Esophagus squamous epithelium (tissue), 5 donors: ENCODE results near the gene RPS24. TPM values are rescaled to one million over a fixed set of nuclear protein-coding genes. Genes with fewer than 3 reads are reported as not detected.
A peak's percentile ranks its signal among the peaks of the same experiment; 100 is the strongest.

Experiments
- DNase-seq: peaks from one replicate; lab custom pipeline; 2025; lab: John Stamatoyannopoulos, UW
- H3K27ac ChIP-seq, 4 donors: fragments of 200-600 bp; sonication (generic); one replicate each; pipeline ENCODE4 v1.5.1; 2016 to 2019; ENCODE audit warnings: mild to moderate bottlenecking in 1 of 4
- H3K27me3 ChIP-seq, 4 donors: fragments of 200-600 bp; sonication (generic); 1 replicate in 3 of 4; 2 replicates in 1 of 4; pipeline versions ENCODE4 v1.5.1 to v1.6.0; 2017 to 2021; ENCODE audit warnings: antibody characterized with exemption in 1 of 4
- H3K36me3 ChIP-seq, 3 donors: fragments of 200-600 bp; sonication (generic); one replicate each; pipeline ENCODE4 v1.5.1; 2016 to 2019
- H3K4me1 ChIP-seq, 3 donors: fragments of 200-600 bp; sonication (generic); one replicate each; pipeline ENCODE4 v1.5.1; 2017 to 2019
- H3K4me3 ChIP-seq, 4 donors: fragments of 200-600 bp; sonication (generic); 1 replicate in 3 of 4; 2 replicates in 1 of 4; pipeline ENCODE4 v1.5.1; 2016 to 2019; ENCODE audit warnings: mild to moderate bottlenecking in 2 of 4, moderate library complexity in 1 of 4
- H3K9me3 ChIP-seq, 3 donors: fragments of 200-600 bp; sonication (generic); one replicate each; pipeline ENCODE4 v1.5.1; 2016 to 2019
- POLR2A ChIP-seq, 4 donors: fragments of 450-650 bp; IDR thresholded peaks; one replicate each; pipeline ENCODE4 v1.6.1; 2017; ENCODE audit warnings: antibody characterized with exemption in 4 of 4, mild to moderate bottlenecking in 4 of 4, moderate library complexity in 3 of 4
- WGBS, 2 donors: methylation state at CpG; one replicate each; pipeline ENCODE4 v1.1.5; 2018; 5-methylcytosine and 5-hydroxymethylcytosine counted together
- intact Hi-C: fragments of 100-400 bp; cut with DNase I; formaldehyde crosslinking; loops from one replicate; pipeline ENCODE4 v1.15.0; 2022
- total RNA-seq, 4 donors: library from RNA; depleted of rRNA; stranded (reverse); fragments of >200 nt; gene quantifications; one replicate each; pipeline ENCODE4 v1.1.0, GENCODE V29; 2016
- TF ChIP-seq, protein P1 (sequence below), 6 experiments: fragments of 450-650 bp in 4 of 6; fragments of 200-600 bp in 2 of 6; sonication (generic) in 2 of 6; IDR thresholded peaks; one replicate each; pipeline ENCODE4 v1.5.1; 2016 to 2019; ENCODE audit warnings: antibody characterized with exemption in 6 of 6, mild to moderate bottlenecking in 4 of 6, moderate library complexity in 4 of 6
- donor health status: DM: yes; HTN: yes; CAD: no.

Gene RPS24
- total RNA-seq, 4 donors from 2014 or later = 1,266 to 3,992 (median 2,440) TPM

GRCh38 chr10:78033387-78033636, 351 bp upstream of the RPS24 start:
- Histone ChIP-seq H3K36me3 (peaks cover 8 to 34% (median 10%) of the 10 kb centered on the region in 3 donors), H3K4me3 (peak overlapping the region; percentile 68 to 88 (median 85)), H3K9me3 (no peaks in the 10 kb centered on the region), H3K4me1 (peaks cover 21 to 61% (median 37%) of the 10 kb centered on the region in 3 donors), H3K27ac (peak overlapping the region; percentile 29 to 90 (median 62)), H3K27me3 (no peaks in the 10 kb centered on the region)
- TF ChIP-seq, protein P1, sequence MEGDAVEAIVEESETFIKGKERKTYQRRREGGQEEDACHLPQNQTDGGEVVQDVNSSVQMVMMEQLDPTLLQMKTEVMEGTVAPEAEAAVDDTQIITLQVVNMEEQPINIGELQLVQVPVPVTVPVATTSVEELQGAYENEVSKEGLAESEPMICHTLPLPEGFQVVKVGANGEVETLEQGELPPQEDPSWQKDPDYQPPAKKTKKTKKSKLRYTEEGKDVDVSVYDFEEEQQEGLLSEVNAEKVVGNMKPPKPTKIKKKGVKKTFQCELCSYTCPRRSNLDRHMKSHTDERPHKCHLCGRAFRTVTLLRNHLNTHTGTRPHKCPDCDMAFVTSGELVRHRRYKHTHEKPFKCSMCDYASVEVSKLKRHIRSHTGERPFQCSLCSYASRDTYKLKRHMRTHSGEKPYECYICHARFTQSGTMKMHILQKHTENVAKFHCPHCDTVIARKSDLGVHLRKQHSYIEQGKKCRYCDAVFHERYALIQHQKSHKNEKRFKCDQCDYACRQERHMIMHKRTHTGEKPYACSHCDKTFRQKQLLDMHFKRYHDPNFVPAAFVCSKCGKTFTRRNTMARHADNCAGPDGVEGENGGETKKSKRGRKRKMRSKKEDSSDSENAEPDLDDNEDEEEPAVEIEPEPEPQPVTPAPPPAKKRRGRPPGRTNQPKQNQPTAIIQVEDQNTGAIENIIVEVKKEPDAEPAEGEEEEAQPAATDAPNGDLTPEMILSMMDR (IDR thresholded peaks at IDR 0.05) = no peak
- no peak for TF ChIP-seq POLR2A (IDR thresholded peaks at IDR 0.05)
- no peak for DNase-seq
- intact Hi-C loops = no loop called here
- 0% methylated on average over 4 of the region's 4 CpGs for WGBS, 2 donors

GRCh38 chr10:78035025-78035424, 1.4 kb downstream of the RPS24 start:
- H3K4me3 ChIP-seq = peak overlapping the region; percentile 68 to 88 (median 85)
- H3K36me3 ChIP-seq = peaks cover 10 to 51% (median 25%) of the 10 kb centered on the region in 3 donors
- TF ChIP-seq, protein P1 (IDR thresholded peaks at IDR 0.05) = no peak
- TF ChIP-seq POLR2A (IDR thresholded peaks at IDR 0.05) = no peak
- DNase-seq = no peak
- intact Hi-C loops = no loop called here
- H3K4me1 ChIP-seq = peaks cover 14 to 66% (median 28%) of the 10 kb centered on the region in 3 donors
- H3K27me3 ChIP-seq = no peaks in the 10 kb centered on the region
- H3K27ac ChIP-seq = peak overlapping the region in 3 of 4 donors; percentile 84 to 90 (median 85)
- H3K9me3 ChIP-seq = no peaks in the 10 kb centered on the region
- WGBS, 2 donors = 54 to 66% methylated on average over 5 of the region's 5 CpGs

DNA sequence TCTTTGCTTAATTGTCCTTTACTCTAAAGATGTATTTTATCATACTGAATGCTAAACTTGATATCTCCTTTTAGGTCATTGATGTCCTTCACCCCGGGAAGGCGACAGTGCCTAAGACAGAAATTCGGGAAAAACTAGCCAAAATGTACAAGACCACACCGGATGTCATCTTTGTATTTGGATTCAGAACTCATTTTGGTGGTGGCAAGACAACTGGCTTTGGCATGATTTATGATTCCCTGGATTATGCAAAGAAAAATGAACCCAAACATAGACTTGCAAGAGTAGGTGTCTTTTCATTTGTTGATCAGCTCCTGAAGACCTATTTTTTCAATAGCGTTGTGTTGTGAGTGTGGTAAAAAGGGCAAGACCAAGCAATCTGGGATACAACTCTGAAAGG, 1.8 kb downstream of the RPS24 start:
- intact Hi-C loops = no loop called here
- peaks cover 14 to 65% (median 27%) of the 10 kb centered on the region in 3 donors for H3K4me1 ChIP-seq
- peak overlapping the region in 2 of 4 donors; percentile 85 to 90 for H3K27ac ChIP-seq
- H3K4me3 ChIP-seq = peak overlapping the region in 2 of 4 donors; percentile 68 to 88
- H3K9me3 ChIP-seq = no peaks in the 10 kb centered on the region
- H3K27me3 ChIP-seq = no peaks in the 10 kb centered on the region
- H3K36me3 ChIP-seq = peaks cover 10 to 55% (median 27%) of the 10 kb centered on the region in 3 donors
- no peak for DNase-seq
- TF ChIP-seq POLR2A (IDR thresholded peaks at IDR 0.05) = no peak
- TF ChIP-seq, protein P1 (IDR thresholded peaks at IDR 0.05) = no peak
- WGBS, 2 donors = 67 to 73% methylated on average over 5 of the region's 5 CpGs

- intact Hi-C loops = no loop called here
- H3K4me1 ChIP-seq = peaks cover 14 to 65% (median 27%) of the 10 kb centered on the region in 3 donors
- H3K9me3 ChIP-seq = no peaks in the 10 kb centered on the region
- 72 to 75% methylated on average over 9 of the region's 9 CpGs for WGBS, 2 donors
- H3K4me3 ChIP-seq = peak overlapping the region in 1 of 4 donors; percentile 88
- no peaks in the 10 kb centered on the region for H3K27me3 ChIP-seq
- H3K36me3 ChIP-seq = peaks cover 14 to 61% (median 33%) of the 10 kb centered on the region in 3 donors
- TF ChIP-seq POLR2A (IDR thresholded peaks at IDR 0.05) = no peak
- TF ChIP-seq, protein P1 (IDR thresholded peaks at IDR 0.05) = no peak
- DNase-seq = no peak
- H3K27ac ChIP-seq = peak overlapping the region in 1 of 4 donors; percentile 18
These were observed 2.4 kb downstream of the RPS24 start for GRCh38 chr10:78035933-78036583.

- intact Hi-C loops = no loop called here
- H3K27me3 ChIP-seq = no peaks in the 10 kb centered on the region
- H3K9me3 ChIP-seq = no peaks in the 10 kb centered on the region
- WGBS, 2 donors = 56 to 59% methylated on average over 2 of the region's 2 CpGs
- no peak overlapping the region for H3K27ac ChIP-seq
- no peak for DNase-seq
- H3K4me1 ChIP-seq = peaks cover 14 to 63% (median 27%) of the 10 kb centered on the region in 3 donors
- TF ChIP-seq POLR2A (IDR thresholded peaks at IDR 0.05) = no peak
- TF ChIP-seq, protein P1 (IDR thresholded peaks at IDR 0.05) = no peak
- H3K36me3 ChIP-seq = peaks cover 18 to 82% (median 39%) of the 10 kb centered on the region in 3 donors
- H3K4me3 ChIP-seq = no peak overlapping the region
These were observed 4.4 kb downstream of the RPS24 start for GRCh38 chr10:78038105-78038504.
